Activated naive CD8-positive, alpha-beta T cell treated with anti-CD3 and anti-CD28 coated beads, Interleukin-2, amount 10 ng/mL, durations not matched to agents 7 days and 5 days (primary cell): Measurements from ENCODE around the gene MACROD2. TPM values are rescaled to one million over a fixed set of nuclear protein-coding genes. Genes with fewer than 3 reads are reported as not detected.

ENCODE experiments used
- ATAC-seq: fragments of 150-1000 bp; cut with Tn5 transposase; one replicate; pipeline ENCODE4 v1.10.0; 2021; ENCODE audit warnings: low read depth, moderate library complexity
- POLR2A ChIA-PET: fragments of 350-600 bp; sonication (Branson Sonifier 250); formaldehyde crosslinking; loops from one replicate; lab custom pipeline; 2021; ENCODE audit warnings: antibody characterized with exemption; lab: Charles Lee
- DNase-seq: peaks from one replicate; pipeline ENCODE4 v3.0.0; 2021
- H3K27ac Mint-ChIP-seq: one replicate; pipeline ENCODE4 v1.8.0; 2022; ENCODE audit warnings: mild to moderate bottlenecking, mixed read lengths
- H3K27me3 Mint-ChIP-seq: one replicate; pipeline ENCODE4 v1.8.0; 2022; ENCODE audit warnings: mild to moderate bottlenecking, moderate library complexity, mixed read lengths
- H3K36me3 Mint-ChIP-seq: one replicate; pipeline ENCODE4 v1.8.0; 2021; ENCODE audit warnings: mild to moderate bottlenecking, mixed read lengths
- H3K4me1 Mint-ChIP-seq: one replicate; pipeline ENCODE4 v1.8.0; 2021; ENCODE audit warnings: mixed read lengths
- H3K4me3 Mint-ChIP-seq: one replicate; pipeline ENCODE4 v1.8.0; 2022; ENCODE audit warnings: mild to moderate bottlenecking, moderate library complexity, mixed read lengths
- H3K9me3 Mint-ChIP-seq: one replicate; pipeline ENCODE4 v1.8.0; 2021; ENCODE audit warnings: mixed read lengths
- total RNA-seq, 2 experiments: library from RNA; stranded (reverse); gene quantifications; one replicate each; pipeline ENCODE4 v1.2.3, GENCODE V29; 2021

Gene MACROD2
- total RNA-seq, 2 experiments from 2014 or later: not detected

- Mint-ChIP-seq H3K4me1 (no peaks in the 10 kb centered on the region), H3K9me3 (peaks cover 5% of the 10 kb centered on the region), H3K4me3 (no peak overlapping the region), H3K27ac (no peak overlapping the region), H3K36me3 (no peaks in the 10 kb centered on the region), H3K27me3 (no peaks in the 10 kb centered on the region)
- no peak for DNase-seq
- POLR2A ChIA-PET: no interaction called here
- ATAC-seq: no peak
Measured at GRCh38 chr20:15475483-15475882, 1480.2 kb downstream of the MACROD2 start.

DNA sequence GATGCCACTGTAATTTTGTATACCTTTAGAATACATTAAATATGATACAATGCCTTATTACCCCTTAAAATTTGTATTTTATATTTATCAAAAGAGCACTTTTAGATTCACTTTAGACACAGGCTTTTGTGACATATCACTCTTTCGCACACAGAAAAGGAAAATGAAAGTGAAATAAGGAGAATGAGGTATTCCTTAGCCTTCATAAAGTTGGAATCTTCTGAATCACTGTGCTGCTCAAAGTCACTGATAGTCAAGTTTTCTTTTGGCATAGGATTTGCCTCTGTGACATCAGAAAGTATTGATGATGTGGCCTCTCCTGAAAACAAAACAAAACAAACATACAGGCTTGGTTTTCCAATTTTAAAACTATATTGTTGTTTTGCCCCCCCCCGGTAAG is 1480.9 kb downstream of the MACROD2 start:
- POLR2A ChIA-PET: no interaction called here
- Mint-ChIP-seq H3K4me3 (no peak overlapping the region), H3K27ac (no peak overlapping the region), H3K27me3 (no peaks in the 10 kb centered on the region), H3K4me1 (no peaks in the 10 kb centered on the region), H3K9me3 (peaks cover 5% of the 10 kb centered on the region), H3K36me3 (no peaks in the 10 kb centered on the region)
- no peak for ATAC-seq
- no peak for DNase-seq

DNA sequence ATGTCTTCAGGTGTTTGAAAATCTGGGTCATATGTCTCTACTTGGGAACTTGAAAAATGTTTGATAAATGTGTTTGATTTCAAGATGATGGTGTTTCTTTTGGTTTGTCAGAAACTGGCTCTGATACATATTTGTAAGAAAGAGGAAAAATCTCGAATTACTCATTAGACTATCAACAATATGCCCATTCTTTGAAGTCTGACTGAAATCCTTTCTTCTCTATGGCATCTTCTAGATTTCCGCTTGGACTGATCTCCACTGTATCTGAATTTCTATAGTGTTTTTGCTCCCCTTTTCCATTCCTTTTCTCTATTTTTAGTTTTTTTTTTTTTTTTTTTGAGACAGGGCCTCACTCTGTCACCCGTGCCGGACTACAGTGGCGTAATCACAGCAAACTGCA is 1481.5 kb downstream of the MACROD2 start:
- H3K27ac Mint-ChIP-seq: no peak overlapping the region
- H3K36me3 Mint-ChIP-seq: no peaks in the 10 kb centered on the region
- H3K27me3 Mint-ChIP-seq: no peaks in the 10 kb centered on the region
- no peak overlapping the region for H3K4me3 Mint-ChIP-seq
- peaks cover 5% of the 10 kb centered on the region for H3K9me3 Mint-ChIP-seq
- POLR2A ChIA-PET: no interaction called here
- DNase-seq (no peak), ATAC-seq (no peak)
- no peaks in the 10 kb centered on the region for H3K4me1 Mint-ChIP-seq

DNA sequence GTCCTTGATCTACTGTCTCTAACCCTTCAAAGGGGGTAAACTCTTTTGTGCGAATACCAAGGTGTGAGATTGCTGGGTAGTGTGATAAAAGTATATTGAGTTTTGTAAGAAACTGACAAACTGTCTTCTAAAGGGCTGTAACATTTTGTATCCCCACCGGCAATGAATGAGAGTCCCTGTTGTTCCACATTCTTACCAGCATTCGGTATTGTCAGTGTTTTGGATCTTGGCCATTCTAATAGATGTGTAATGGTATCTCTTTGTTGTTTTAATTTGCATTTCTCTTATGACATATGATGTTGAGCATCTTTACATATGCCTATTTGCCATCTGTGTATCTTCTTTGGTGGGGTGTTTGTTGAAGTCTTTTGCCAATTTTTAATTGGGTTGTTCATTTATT is 1487.2 kb downstream of the MACROD2 start:
- no peak for ATAC-seq
- H3K4me3 Mint-ChIP-seq: no peak overlapping the region
- H3K9me3 Mint-ChIP-seq: peaks cover 5% of the 10 kb centered on the region

GRCh38 chr20:15485519-15485918 is 1490.2 kb downstream of the MACROD2 start:
- H3K36me3 Mint-ChIP-seq: no peaks in the 10 kb centered on the region
- no peaks in the 10 kb centered on the region for H3K4me1 Mint-ChIP-seq
- no peak for ATAC-seq
- DNase-seq: no peak
- no peaks in the 10 kb centered on the region for H3K9me3 Mint-ChIP-seq
- H3K27ac Mint-ChIP-seq: no peak overlapping the region
- H3K27me3 Mint-ChIP-seq: no peaks in the 10 kb centered on the region
- POLR2A ChIA-PET: no interaction called here
- no peak overlapping the region for H3K4me3 Mint-ChIP-seq

More for the DNA sequence above, 1487.2 kb downstream of the MACROD2 start:
- no peak overlapping the region for H3K27ac Mint-ChIP-seq
- H3K4me1 Mint-ChIP-seq: no peaks in the 10 kb centered on the region
- no peaks in the 10 kb centered on the region for H3K36me3 Mint-ChIP-seq
- POLR2A ChIA-PET: no interaction called here
- no peaks in the 10 kb centered on the region for H3K27me3 Mint-ChIP-seq
- DNase-seq: no peak

DNA sequence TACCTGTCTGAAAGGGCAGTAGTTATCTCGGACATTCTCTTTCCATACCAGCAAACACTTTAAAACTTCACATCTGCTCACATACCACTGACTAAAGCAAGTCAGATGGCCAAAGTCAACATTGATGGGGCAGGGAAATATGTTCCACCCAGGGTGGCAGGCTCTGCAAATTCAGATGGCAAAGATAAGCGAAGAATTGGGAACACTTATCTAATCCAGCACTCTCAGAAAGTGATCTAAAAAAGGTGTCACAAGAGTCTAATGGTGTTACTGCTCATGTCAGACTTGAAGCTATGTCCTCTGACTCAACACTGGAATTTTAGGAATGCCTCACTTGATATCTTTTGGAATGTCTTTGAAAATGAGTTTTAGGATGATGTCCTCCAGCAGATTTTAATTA is 1491.7 kb downstream of the MACROD2 start:
- no peak for ATAC-seq
- DNase-seq: no peak
- no peaks in the 10 kb centered on the region for H3K4me1 Mint-ChIP-seq
- H3K4me3 Mint-ChIP-seq: no peak overlapping the region
- H3K27ac Mint-ChIP-seq: no peak overlapping the region
- POLR2A ChIA-PET: no interaction called here
- H3K9me3 Mint-ChIP-seq: no peaks in the 10 kb centered on the region
- no peaks in the 10 kb centered on the region for H3K36me3 Mint-ChIP-seq
- H3K27me3 Mint-ChIP-seq: no peaks in the 10 kb centered on the region

DNA sequence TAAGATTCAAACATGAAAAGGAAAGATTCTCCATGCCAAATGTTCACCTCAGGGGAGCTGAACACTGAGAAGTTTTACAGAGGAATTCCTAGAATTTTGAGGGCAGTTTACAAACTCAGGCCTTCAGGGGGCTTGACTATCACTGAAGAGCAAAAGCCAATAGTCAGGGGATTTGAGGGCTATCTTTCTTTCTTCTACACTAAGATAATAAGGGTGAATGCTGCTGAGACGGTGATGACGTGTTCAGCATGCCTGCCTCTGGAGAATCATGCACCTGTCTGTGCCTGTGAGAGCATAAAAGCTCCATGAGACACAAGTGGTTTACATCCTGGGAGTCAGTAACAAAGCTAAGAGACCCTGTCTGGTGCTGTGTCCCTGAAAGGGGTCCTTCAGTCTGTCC is 1492.4 kb downstream of the MACROD2 start:
- no peak overlapping the region for H3K4me3 Mint-ChIP-seq
- no peaks in the 10 kb centered on the region for H3K9me3 Mint-ChIP-seq
- DNase-seq (no peak), ATAC-seq (no peak)
- no peak overlapping the region for H3K27ac Mint-ChIP-seq
- H3K4me1 Mint-ChIP-seq: no peaks in the 10 kb centered on the region
- POLR2A ChIA-PET: no interaction called here
- H3K36me3 Mint-ChIP-seq: no peaks in the 10 kb centered on the region
- no peaks in the 10 kb centered on the region for H3K27me3 Mint-ChIP-seq

DNA sequence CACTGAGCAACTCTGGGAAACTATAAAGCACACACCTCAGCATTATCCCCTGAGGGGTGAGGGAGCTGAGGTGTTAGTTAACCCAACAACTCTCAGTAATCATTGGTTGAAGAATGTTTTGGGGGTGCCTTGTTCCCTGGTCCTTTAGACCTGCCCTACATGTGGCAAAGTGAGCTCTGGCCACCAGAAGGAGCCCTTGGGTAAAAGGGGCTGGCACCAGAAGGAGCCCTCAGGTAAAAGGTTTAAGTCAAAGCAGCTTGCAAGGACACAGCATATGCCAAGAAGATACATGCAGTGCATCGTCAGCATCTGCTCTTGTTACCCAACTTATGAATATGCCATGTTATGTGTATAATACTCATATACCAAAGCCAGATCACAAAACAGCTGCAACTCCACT is 1496.3 kb downstream of the MACROD2 start:
- Mint-ChIP-seq H3K4me1 (no peaks in the 10 kb centered on the region), H3K9me3 (peaks cover under 1% of the 10 kb centered on the region), H3K27ac (no peak overlapping the region), H3K27me3 (no peaks in the 10 kb centered on the region), H3K36me3 (no peaks in the 10 kb centered on the region), H3K4me3 (no peak overlapping the region)
- ATAC-seq: no peak
- POLR2A ChIA-PET: no interaction called here
- no peak for DNase-seq

GRCh38 chr20:15494851-15495250 is 1499.5 kb downstream of the MACROD2 start:
- Mint-ChIP-seq H3K36me3 (no peaks in the 10 kb centered on the region), H3K27me3 (no peaks in the 10 kb centered on the region), H3K4me3 (no peak overlapping the region), H3K9me3 (peaks cover 11% of the 10 kb centered on the region), H3K27ac (no peak overlapping the region), H3K4me1 (no peaks in the 10 kb centered on the region)
- no peak for ATAC-seq
- DNase-seq: no peak
- POLR2A ChIA-PET: no interaction called here

DNA sequence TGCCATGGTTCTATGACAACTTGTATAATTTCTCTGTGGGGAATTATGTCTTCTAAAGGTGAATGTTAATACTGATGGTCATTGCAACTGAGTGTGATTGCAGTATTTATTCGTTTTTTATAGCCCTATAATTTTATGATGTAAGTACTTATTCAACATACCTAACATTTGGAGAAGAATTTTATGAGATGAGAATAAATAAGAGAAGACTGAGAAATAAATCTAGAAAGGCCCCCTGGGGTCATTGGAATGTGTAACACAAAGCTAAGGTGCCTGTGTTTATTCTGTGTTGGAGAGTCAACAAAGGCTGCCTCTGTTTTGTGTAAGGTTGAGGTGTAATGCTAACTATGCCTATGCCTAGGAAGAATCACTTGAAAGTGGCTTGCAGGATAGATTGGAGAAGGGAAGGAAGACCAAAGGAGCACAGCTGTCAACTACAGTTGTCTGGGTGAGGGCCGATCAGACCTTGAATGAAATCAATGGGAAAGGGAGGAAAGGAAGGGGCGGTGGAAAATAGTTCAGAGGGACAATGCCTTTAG is 1501.3 kb downstream of the MACROD2 start:
- no peak overlapping the region for H3K27ac Mint-ChIP-seq

GRCh38 chr20:15498926-15499325 is 1503.6 kb downstream of the MACROD2 start:
- no peak overlapping the region for H3K27ac Mint-ChIP-seq
- H3K9me3 Mint-ChIP-seq: peaks cover 14% of the 10 kb centered on the region
- H3K36me3 Mint-ChIP-seq: no peaks in the 10 kb centered on the region
- no peaks in the 10 kb centered on the region for H3K27me3 Mint-ChIP-seq
- ATAC-seq (no peak), DNase-seq (no peak)
- POLR2A ChIA-PET: no interaction called here
- no peaks in the 10 kb centered on the region for H3K4me1 Mint-ChIP-seq
- no peak overlapping the region for H3K4me3 Mint-ChIP-seq

More for the DNA sequence above, 1501.3 kb downstream of the MACROD2 start:
- Mint-ChIP-seq H3K36me3 (no peaks in the 10 kb centered on the region), H3K27me3 (no peaks in the 10 kb centered on the region), H3K4me3 (no peak overlapping the region), H3K9me3 (peaks cover 14% of the 10 kb centered on the region), H3K4me1 (no peaks in the 10 kb centered on the region)
- ATAC-seq (no peak), DNase-seq (no peak)
- POLR2A ChIA-PET: no interaction called here

GRCh38 chr20:15506311-15506710 is 1511.0 kb downstream of the MACROD2 start:
- peaks cover 6% of the 10 kb centered on the region for H3K9me3 Mint-ChIP-seq
- POLR2A ChIA-PET: no interaction called here
- no peaks in the 10 kb centered on the region for H3K4me1 Mint-ChIP-seq
- ATAC-seq (no peak), DNase-seq (no peak)
- no peaks in the 10 kb centered on the region for H3K27me3 Mint-ChIP-seq
- no peak overlapping the region for H3K27ac Mint-ChIP-seq
- no peaks in the 10 kb centered on the region for H3K36me3 Mint-ChIP-seq
- H3K4me3 Mint-ChIP-seq: no peak overlapping the region

- no peak overlapping the region for H3K4me3 Mint-ChIP-seq
- H3K27me3 Mint-ChIP-seq: no peaks in the 10 kb centered on the region
- ATAC-seq (no peak), DNase-seq (no peak)
- peaks cover 6% of the 10 kb centered on the region for H3K9me3 Mint-ChIP-seq
- POLR2A ChIA-PET: no interaction called here
- no peaks in the 10 kb centered on the region for H3K4me1 Mint-ChIP-seq
- H3K36me3 Mint-ChIP-seq: no peaks in the 10 kb centered on the region
- H3K27ac Mint-ChIP-seq: no peak overlapping the region
Measured at GRCh38 chr20:15507151-15507550, 1511.8 kb downstream of the MACROD2 start.

DNA sequence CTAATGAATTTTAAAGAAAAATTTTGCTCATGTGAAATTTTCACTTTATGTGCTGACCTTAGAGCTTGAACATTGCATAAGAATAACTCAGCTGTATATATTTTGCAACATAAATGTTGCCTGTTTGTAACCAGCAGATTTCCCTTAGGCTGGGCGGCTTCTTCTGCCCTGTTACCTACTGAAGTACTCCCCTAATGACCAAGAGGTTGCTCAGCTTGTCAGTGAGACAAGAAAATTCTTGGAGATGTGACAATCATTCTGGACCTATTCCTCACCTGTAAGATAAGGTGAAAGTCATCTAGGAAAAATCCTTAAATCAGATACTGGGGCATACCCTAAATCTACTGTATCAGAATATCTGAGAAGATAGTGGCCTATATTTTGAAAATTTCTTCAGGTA is 1516.2 kb downstream of the MACROD2 start:
- POLR2A ChIA-PET: no interaction called here
- H3K36me3 Mint-ChIP-seq: no peaks in the 10 kb centered on the region
- H3K27me3 Mint-ChIP-seq: no peaks in the 10 kb centered on the region
- no peaks in the 10 kb centered on the region for H3K4me1 Mint-ChIP-seq
- H3K9me3 Mint-ChIP-seq: peaks cover 1% of the 10 kb centered on the region
- no peak overlapping the region for H3K27ac Mint-ChIP-seq
- ATAC-seq: no peak
- DNase-seq: no peak
- no peak overlapping the region for H3K4me3 Mint-ChIP-seq

GRCh38 chr20:15512916-15513315 is 1517.6 kb downstream of the MACROD2 start:
- POLR2A ChIA-PET: no interaction called here
- no peak for ATAC-seq
- no peaks in the 10 kb centered on the region for H3K4me1 Mint-ChIP-seq
- DNase-seq: no peak
- H3K4me3 Mint-ChIP-seq: no peak overlapping the region
- H3K36me3 Mint-ChIP-seq: no peaks in the 10 kb centered on the region
- H3K27me3 Mint-ChIP-seq: no peaks in the 10 kb centered on the region
- no peak overlapping the region for H3K27ac Mint-ChIP-seq
- H3K9me3 Mint-ChIP-seq: peaks cover 1% of the 10 kb centered on the region
